GM21367 (cell line): ENCODE data around the gene DRAM1.
A peak's percentile ranks its signal among the peaks of the same experiment; 100 is the strongest.
"Not testable (repeated sequence)": the region's sequence is repeated elsewhere in the genome, so short reads cannot be mapped to it uniquely, and the experiment has no call there.

ENCODE experiments used
- ATAC-seq: cut with Tn5 transposase; IDR thresholded peaks from one replicate; pipeline ENCODE4 v1.9.1; 2021; ENCODE audit not compliant: unreplicated experiment

DRAM1 gene

DNA sequence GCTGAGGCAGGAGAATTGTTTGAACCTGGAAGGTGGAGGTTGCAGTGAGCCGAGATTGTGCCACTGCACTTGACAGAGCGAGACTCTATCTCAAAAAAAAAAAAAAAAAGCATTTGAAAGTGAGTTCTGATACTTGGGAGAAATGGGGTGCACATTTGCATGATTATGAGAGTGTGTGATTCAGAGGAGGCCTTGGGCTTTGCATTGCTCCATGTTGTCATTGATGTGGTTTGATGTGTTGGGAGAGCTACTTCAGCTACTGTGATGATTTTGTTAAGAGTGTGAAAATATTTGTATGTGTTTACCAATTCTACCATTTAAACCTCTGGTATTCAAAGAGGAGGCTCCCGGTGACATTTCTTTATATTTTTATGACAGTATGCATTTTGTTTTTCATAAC, 24.4 kb downstream of the DRAM1 start:
- no peak for ATAC-seq

GRCh38 chr12:101902641-101903040, 25.3 kb downstream of the DRAM1 start:
- ATAC-seq, result no peak

GRCh38 chr12:101906226-101906625, 28.8 kb downstream of the DRAM1 start:
- ATAC-seq, result no peak

DNA sequence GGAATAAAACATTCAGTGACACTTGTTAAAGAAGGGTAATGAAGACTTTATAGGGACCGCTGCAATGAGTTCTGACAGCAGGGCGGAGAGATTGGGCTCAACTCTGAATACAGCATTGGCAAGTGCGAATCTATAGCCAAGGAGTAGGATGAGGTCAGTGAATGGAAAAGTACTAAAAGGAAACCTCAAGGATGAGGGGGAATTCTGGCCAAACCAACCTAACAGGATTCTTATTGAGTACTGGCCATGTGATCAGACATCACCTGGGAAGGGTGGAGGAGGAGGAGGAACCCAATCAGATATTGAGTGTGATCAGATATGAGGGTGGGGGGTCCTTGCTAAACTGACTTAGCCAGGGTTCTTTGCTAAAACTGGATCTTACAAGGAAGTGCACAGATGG, 31.0 kb downstream of the DRAM1 start:
- ATAC-seq, result no peak

- no peak for ATAC-seq
These were observed 32.3 kb downstream of the DRAM1 start for GRCh38 chr12:101909646-101910045.

- no peak for ATAC-seq
These were observed 38.5 kb downstream of the DRAM1 start for GRCh38 chr12:101915841-101916240.

- not testable (repeated sequence) for ATAC-seq
These were observed 41.4 kb downstream of the DRAM1 start for GRCh38 chr12:101918805-101919204.

DNA sequence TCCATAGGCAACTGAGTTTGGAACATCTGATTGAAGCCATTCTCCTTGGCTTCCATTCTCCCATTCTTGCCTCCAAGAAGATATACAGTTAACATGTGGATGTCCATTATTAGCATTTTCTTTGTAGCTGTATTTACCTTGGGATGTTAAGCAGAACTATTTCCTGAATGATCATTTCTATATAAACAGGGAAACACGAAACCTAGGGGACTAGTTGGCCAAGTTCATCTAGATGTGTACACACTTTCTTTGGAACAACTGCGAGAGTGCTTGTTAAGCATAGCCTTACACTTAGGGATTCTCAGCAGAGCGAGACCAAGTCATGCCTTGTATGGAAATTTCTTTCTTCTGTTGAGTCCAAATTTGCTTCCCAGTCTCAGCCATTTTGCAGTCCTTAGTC, 42.1 kb downstream of the DRAM1 start:
- ATAC-seq, result no peak

DNA sequence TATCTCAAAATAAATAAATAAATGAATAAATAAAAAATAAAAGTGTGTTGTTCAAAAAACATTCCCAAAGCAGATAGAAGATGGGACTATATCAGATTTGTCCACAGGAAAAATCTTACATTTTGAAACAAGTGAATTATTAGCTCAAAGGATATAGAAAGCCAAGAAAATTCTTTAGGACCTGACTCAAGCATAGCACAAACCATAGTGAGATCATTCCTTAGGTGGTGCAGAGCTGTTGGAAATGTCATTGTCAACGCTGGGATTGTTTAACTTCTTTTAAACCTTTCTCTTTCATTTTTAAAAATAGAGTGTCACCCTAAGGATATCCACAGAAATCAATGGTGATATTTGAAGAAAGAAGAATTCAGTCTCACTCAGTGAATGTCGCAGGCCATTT, 43.5 kb downstream of the DRAM1 start:
- ATAC-seq, result no peak

DNA sequence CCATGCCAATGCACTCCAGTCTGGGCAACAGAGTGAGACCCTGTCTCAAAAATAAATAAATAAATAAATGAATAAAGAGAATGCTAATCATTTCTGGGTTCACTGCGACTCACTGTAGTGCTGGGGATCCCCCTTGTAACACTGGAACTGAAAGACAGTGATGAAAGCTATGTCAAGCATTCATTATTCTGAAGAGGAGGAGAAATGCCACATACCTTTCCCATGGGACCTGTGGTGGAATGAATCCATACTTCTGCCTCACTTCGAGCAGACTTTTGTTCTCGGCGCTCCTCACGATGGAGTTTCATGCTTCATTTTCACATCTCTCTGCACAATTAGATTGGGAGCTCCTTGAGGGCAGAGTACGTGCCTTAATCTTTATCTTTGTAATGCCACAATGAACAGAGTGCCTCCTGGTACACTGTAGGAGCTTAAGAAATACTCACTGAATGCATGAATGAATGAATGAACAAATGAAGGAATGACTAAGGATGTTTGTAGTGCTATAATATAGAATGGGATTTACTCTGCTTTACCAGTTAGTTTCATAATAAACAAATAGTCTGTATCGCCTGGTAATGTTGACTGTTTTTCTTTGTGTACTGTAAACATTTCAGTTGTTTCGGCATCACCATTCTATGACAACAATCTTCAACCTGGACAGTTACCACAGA, 45.8 kb downstream of the DRAM1 start:
- ATAC-seq, result no peak

DNA sequence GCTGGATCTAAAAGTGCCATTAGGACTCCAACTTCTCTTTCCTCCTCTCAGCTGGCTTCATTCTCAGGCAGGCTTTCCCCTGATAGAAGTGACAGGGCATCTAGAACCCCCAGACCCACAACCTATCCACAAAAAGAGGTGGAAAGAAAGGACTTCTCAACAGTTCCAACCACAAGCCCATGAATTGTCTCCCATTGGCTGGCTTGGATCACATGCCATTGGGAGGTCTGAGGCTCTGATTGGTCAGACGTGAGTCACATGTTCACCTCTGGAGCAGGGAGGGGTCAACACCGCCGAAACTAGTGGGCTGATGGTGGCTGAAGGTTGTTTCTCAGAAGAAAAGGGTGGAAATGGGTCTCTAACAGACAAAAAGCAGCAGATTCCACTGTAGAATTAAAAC, 47.2 kb downstream of the DRAM1 start:
- no peak for ATAC-seq

- no peak for ATAC-seq
These were observed 48.0 kb downstream of the DRAM1 start for GRCh38 chr12:101925361-101925760.

- no peak for ATAC-seq
These were observed 48.6 kb downstream of the DRAM1 start for GRCh38 chr12:101925935-101926334.

DNA sequence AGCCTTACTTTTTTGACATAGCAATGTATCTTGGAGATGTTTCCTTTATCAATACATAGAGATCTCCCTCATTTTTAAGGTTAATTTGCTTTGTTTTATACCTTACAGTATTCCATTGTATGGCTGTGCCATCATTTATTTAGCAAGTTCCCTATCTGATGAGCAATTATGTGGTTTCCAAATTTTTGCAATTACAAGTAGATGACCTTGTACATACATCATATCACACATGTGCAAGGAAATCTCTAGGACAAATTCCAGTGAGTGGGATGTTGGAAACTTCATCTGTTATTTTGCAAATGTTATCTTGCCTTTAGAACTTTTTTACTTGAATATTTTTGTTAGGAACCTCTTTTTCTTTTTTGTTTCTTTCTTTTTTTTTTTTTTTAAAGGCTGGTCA, 49.7 kb downstream of the DRAM1 start:
- no peak for ATAC-seq

- no peak for ATAC-seq
These were observed 50.6 kb downstream of the DRAM1 start for GRCh38 chr12:101927999-101928398.

- no peak for ATAC-seq
These were observed 51.2 kb downstream of the DRAM1 start for GRCh38 chr12:101928556-101928955.

DNA sequence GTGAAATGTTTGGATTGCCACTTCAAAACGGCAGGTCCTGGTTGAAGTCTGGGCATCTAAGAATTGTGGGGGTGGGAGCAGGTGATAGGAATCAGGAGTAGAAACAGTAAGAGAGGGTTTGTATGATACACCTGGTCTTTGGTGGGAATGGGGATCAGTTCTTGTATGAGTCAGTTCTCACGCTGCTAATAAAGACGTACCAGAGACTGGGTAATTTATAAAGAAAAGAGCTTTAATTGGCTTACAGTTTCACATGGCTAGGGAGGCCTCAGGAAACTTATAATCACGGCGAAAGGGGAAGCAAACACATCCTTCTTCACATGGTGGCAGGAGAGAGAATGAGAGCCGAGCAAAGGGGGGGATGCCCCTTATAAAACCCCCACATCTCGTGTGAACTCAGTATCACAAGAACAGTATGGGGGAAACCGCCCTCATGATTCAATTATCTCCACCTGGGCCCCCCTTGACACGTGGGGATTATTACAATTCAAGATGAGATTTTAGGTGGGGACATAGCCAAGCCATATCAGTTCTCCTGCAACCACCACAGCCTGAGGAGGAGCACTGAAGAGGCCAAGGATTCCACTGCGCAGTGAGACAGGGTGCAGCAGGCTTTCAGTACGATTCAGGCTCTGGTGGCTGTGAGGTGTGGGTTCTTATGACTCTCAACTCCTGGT, 52.1 kb downstream of the DRAM1 start:
- ATAC-seq, result no peak

GRCh38 chr12:101931498-101932326, 54.3 kb downstream of the DRAM1 start:
- peak; percentile 32 for ATAC-seq

GRCh38 chr12:101933866-101934514, 56.6 kb downstream of the DRAM1 start:
- no peak for ATAC-seq

DNA sequence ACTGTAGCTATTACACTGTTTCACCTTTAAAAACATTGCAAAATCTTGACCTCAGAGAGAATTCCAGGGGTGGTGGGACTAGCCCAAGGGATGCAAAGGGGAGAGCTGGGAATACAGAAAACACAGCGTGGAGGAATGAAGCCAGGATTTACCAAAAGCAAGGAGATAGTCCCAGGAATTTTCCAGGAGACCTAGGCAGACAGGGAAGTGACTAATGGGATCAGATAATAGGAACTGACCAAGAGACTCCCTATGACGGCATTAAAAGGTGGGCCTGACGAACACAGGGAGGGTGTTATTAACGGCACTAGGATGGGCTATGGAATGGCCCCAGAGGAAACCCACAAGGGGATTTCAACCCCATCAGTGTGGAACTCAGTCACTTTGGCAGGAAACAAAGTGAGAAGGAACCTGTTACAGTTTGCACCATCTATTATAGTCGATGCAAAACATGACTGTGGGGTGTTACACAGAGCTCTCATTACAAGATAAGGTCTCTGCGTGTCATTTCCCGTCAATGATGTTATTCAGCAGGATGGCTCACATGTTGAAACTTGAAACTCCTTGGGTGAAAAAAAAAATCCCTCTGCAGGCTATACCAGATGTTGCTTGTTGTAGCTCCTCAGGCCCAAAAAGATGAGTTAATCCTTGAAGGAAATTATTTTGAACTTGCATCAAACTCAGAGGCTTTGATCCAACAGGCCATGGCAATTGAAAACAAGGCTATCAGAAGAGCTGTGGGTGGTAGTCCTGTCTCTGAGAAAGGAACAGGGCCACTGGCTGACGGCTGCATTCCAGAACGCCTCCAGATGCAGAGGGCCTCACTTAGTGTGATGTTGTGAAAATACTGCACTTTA, 58.7 kb downstream of the DRAM1 start:
- ATAC-seq, result peak; percentile 70

GRCh38 chr12:101939306-101939705, 61.9 kb downstream of the DRAM1 start:
- ATAC-seq, result no peak
